DOHH2 (cell line): Measurements from ENCODE around the gene ZNF746.

Experiments
- H3F3A ChIP-seq: fragments of 200-600 bp; sonication (generic), shearing (Covaris generic); 2 replicates; pipeline ENCODE4 v1.6.0; 2016; ENCODE audit warnings: antibody characterized with exemption, mild to moderate bottlenecking; ENCODE audit not compliant: control insufficient read depth, insufficient read depth
- H3K27ac ChIP-seq: fragments of 200-600 bp; sonication (generic); 2 replicates; pipeline ENCODE4 v1.5.1; 2014; ENCODE audit warnings: low read depth, mild to moderate bottlenecking, low read length, moderate library complexity
- H3K27me3 ChIP-seq: fragments of 200-600 bp; sonication (generic); 2 replicates; pipeline ENCODE4 v1.6.1; 2014; ENCODE audit warnings: mild to moderate bottlenecking, low read length, mixed read lengths; ENCODE audit not compliant: control insufficient read depth
- H3K36me3 ChIP-seq: fragments of 200-600 bp; sonication (generic); 2 replicates; pipeline ENCODE4 v1.6.1; 2014; ENCODE audit warnings: mild to moderate bottlenecking, low read length, moderate library complexity, mixed read lengths; ENCODE audit not compliant: control insufficient read depth
- H3K4me1 ChIP-seq: fragments of 200-600 bp; sonication (generic); 2 replicates; pipeline ENCODE4 v1.6.1; 2014; ENCODE audit warnings: mild to moderate bottlenecking, low read length, mixed read lengths; ENCODE audit not compliant: control insufficient read depth
- H3K4me2 ChIP-seq: fragments of 200-600 bp; sonication (generic); 2 replicates; pipeline ENCODE4 v1.6.0; 2014; ENCODE audit warnings: mild to moderate bottlenecking, low read length, moderate library complexity
- H3K4me3 ChIP-seq: fragments of 200-600 bp; sonication (generic); 2 replicates; pipeline ENCODE4 v1.5.1; 2014; ENCODE audit warnings: mild to moderate bottlenecking, low read length, mixed read lengths
- H3K79me2 ChIP-seq: fragments of 200-600 bp; sonication (generic); 2 replicates; pipeline ENCODE4 v1.6.1; 2014; ENCODE audit warnings: mild to moderate bottlenecking, low read length, mixed read lengths; ENCODE audit not compliant: control insufficient read depth
- H3K9me2 ChIP-seq: fragments of 200-600 bp; sonication (generic); replicated peaks from 2 replicates; pipeline ENCODE4 v1.6.1; 2014; ENCODE audit warnings: mild to moderate bottlenecking, low read length, mixed read lengths; ENCODE audit not compliant: control insufficient read depth
- H3K9me3 ChIP-seq: fragments of 200-600 bp; sonication (generic); 2 replicates; pipeline ENCODE4 v1.6.1; 2014; ENCODE audit warnings: antibody characterized with exemption, low read length, mixed read lengths; ENCODE audit not compliant: control insufficient read depth, insufficient read depth
- H4K20me1 ChIP-seq: fragments of 200-600 bp; sonication (generic); 2 replicates; pipeline ENCODE4 v1.6.0; 2014; ENCODE audit warnings: low read depth, mild to moderate bottlenecking, antibody characterized with exemption, low read length, moderate library complexity; ENCODE audit not compliant: control insufficient read depth, insufficient read depth
- CTCF ChIP-seq: fragments of 200-600 bp; sonication (generic); IDR thresholded peaks from one replicate; pipeline ENCODE4 v1.5.1; 2014; ENCODE audit warnings: antibody characterized with exemption, mild to moderate bottlenecking, low read depth, low read length; ENCODE audit not compliant: poor library complexity, severe bottlenecking
- EZH2phosphoT487 ChIP-seq: fragments of 200-600 bp; sonication (generic); IDR thresholded peaks from 2 replicates; pipeline ENCODE4 v1.6.1; 2017; ENCODE audit warnings: borderline replicate concordance, mild to moderate bottlenecking, antibody characterized with exemption, low read length, moderate library complexity, mixed read lengths

The ZNF746 gene

GRCh38 chr7:149527414-149527813 lies 29.8 kb upstream of the ZNF746 start:
- Histone ChIP-seq H3K36me3 (no peaks in the 10 kb centered on the region), H3K4me1 (no peaks in the 10 kb centered on the region), H3F3A (no peaks in the 10 kb centered on the region), H3K27ac (no peak overlapping the region), H3K4me2 (no peak overlapping the region), H3K9me2 (no peaks in the 10 kb centered on the region), H3K4me3 (no peak overlapping the region), H3K79me2 (no peaks in the 10 kb centered on the region), H3K27me3 (no peaks in the 10 kb centered on the region), H3K9me3 (peaks cover 41% of the 10 kb centered on the region), H4K20me1 (no peaks in the 10 kb centered on the region)
- TF ChIP-seq EZH2phosphoT487 = no peak
- no peak for TF ChIP-seq CTCF

- no peak overlapping the region for H3K27ac ChIP-seq
- H3K4me1 ChIP-seq = no peaks in the 10 kb centered on the region
- no peak overlapping the region for H3K4me3 ChIP-seq
- peaks cover 30% of the 10 kb centered on the region for H3K9me3 ChIP-seq
- H3K36me3 ChIP-seq = no peaks in the 10 kb centered on the region
- H3F3A ChIP-seq = no peaks in the 10 kb centered on the region
- H3K9me2 ChIP-seq = no peaks in the 10 kb centered on the region
- TF ChIP-seq EZH2phosphoT487 (no peak), CTCF (no peak)
- H3K4me2 ChIP-seq = no peak overlapping the region
- no peaks in the 10 kb centered on the region for H3K79me2 ChIP-seq
- H3K27me3 ChIP-seq = no peaks in the 10 kb centered on the region
- no peaks in the 10 kb centered on the region for H4K20me1 ChIP-seq
These were observed 27.7 kb upstream of the ZNF746 start for GRCh38 chr7:149525280-149525679.

GRCh38 chr7:149524394-149524793 lies 26.8 kb upstream of the ZNF746 start:
- TF ChIP-seq CTCF = no peak
- TF ChIP-seq EZH2phosphoT487 = no peak
- no peaks in the 10 kb centered on the region for H4K20me1 ChIP-seq

GRCh38 chr7:149510248-149510647 lies 12.6 kb upstream of the ZNF746 start:
- H4K20me1 ChIP-seq = no peaks in the 10 kb centered on the region
- TF ChIP-seq CTCF (no peak), EZH2phosphoT487 (no peak)
- no peaks in the 10 kb centered on the region for H3K9me2 ChIP-seq
- no peak overlapping the region for H3K4me3 ChIP-seq
- no peaks in the 10 kb centered on the region for H3K4me1 ChIP-seq
- 0 out of 2 replicates have a peak, but pooled peaks cover 4% of the 10 kb centered on the region for H3K27me3 ChIP-seq
- no peaks in the 10 kb centered on the region for H3F3A ChIP-seq
- no peak overlapping the region for H3K4me2 ChIP-seq
- no peaks in the 10 kb centered on the region for H3K36me3 ChIP-seq
- no peak overlapping the region for H3K27ac ChIP-seq
- no peaks in the 10 kb centered on the region for H3K79me2 ChIP-seq
- H3K9me3 ChIP-seq = peaks cover 24% of the 10 kb centered on the region

More at GRCh38 chr7:149524394-149524793, 26.8 kb upstream of the ZNF746 start:
- H3K27ac ChIP-seq = no peak overlapping the region
- peaks cover 24% of the 10 kb centered on the region for H3K9me3 ChIP-seq
- H3K9me2 ChIP-seq = no peaks in the 10 kb centered on the region
- H3F3A ChIP-seq = no peaks in the 10 kb centered on the region
- H3K27me3 ChIP-seq = no peaks in the 10 kb centered on the region
- H3K36me3 ChIP-seq = no peaks in the 10 kb centered on the region
- H3K4me2 ChIP-seq = no peak overlapping the region
- H3K4me1 ChIP-seq = no peaks in the 10 kb centered on the region
- no peaks in the 10 kb centered on the region for H3K79me2 ChIP-seq
- no peak overlapping the region for H3K4me3 ChIP-seq
